HEK293T (cell line): ENCODE data around the gene CRIM1.

ENCODE experiments used
- CTCF ChIA-PET: fragments of 350-600 bp; formaldehyde crosslinking; extraction: SDS; loops from one replicate; lab custom pipeline; 2021; ENCODE audit warnings: antibody characterized with exemption, inconsistent platforms; lab: Yijun Ruan, JAX
- POLR2A ChIA-PET: fragments of 350-600 bp; formaldehyde crosslinking; extraction: SDS; loops from one replicate; lab custom pipeline; 2020; ENCODE audit warnings: antibody characterized with exemption, inconsistent platforms; lab: Yijun Ruan, JAX
- DNase-seq: peaks from one replicate; pipeline ENCODE4 v3.0.0; 2012; ENCODE audit warnings: mixed read lengths; ENCODE audit errors: extremely low spot score
- ARNT ChIP-seq: fragments of 450-650 bp; IDR thresholded peaks from 2 replicates; pipeline ENCODE4 v1.6.1; 2017; ENCODE audit warnings: mild to moderate bottlenecking
- BHLHE40 ChIP-seq: fragments of 450-650 bp; IDR thresholded peaks from 2 replicates; pipeline ENCODE4 v1.6.1; 2016; ENCODE audit warnings: mild to moderate bottlenecking, moderate library complexity, borderline replicate concordance
- CTBP1 ChIP-seq: fragments of 450-650 bp; IDR thresholded peaks from 2 replicates; pipeline ENCODE4 v1.6.1; 2016; ENCODE audit warnings: borderline replicate concordance
- ELF4 ChIP-seq: fragments of 450-650 bp; IDR thresholded peaks from 2 replicates; pipeline ENCODE4 v1.6.1; 2017; ENCODE audit warnings: antibody characterized with exemption
- FOXA1 ChIP-seq: fragments of 450-650 bp; IDR thresholded peaks from 2 replicates; pipeline ENCODE4 v1.6.1; 2016; ENCODE audit warnings: mild to moderate bottlenecking
- FOXK2 ChIP-seq: fragments of 450-650 bp; IDR thresholded peaks from 2 replicates; pipeline ENCODE4 v1.6.1; 2016; ENCODE audit warnings: mild to moderate bottlenecking
- FOXM1 ChIP-seq: fragments of 450-650 bp; IDR thresholded peaks from 2 replicates; pipeline ENCODE4 v1.6.1; 2017; ENCODE audit warnings: mild to moderate bottlenecking, borderline replicate concordance
- HDGF ChIP-seq: fragments of 450-650 bp; IDR thresholded peaks from 2 replicates; pipeline ENCODE4 v1.6.1; 2017; ENCODE audit warnings: antibody characterized with exemption, borderline replicate concordance
- L3MBTL2 ChIP-seq: fragments of 450-650 bp; conservative IDR thresholded peaks from 2 replicates; pipeline ENCODE4 v1.6.1; 2016; ENCODE audit warnings: mild to moderate bottlenecking
- LEF1 ChIP-seq: fragments of 450-650 bp; IDR thresholded peaks from 2 replicates; pipeline ENCODE4 v1.6.1; 2017; ENCODE audit warnings: mild to moderate bottlenecking, borderline replicate concordance
- NFRKB ChIP-seq: fragments of 450-650 bp; IDR thresholded peaks from 2 replicates; pipeline ENCODE4 v1.6.1; 2016; ENCODE audit warnings: mild to moderate bottlenecking, moderate library complexity
- SP1 ChIP-seq: fragments of 450-650 bp; IDR thresholded peaks from 2 replicates; pipeline ENCODE4 v1.6.1; 2017
- SUZ12 ChIP-seq: fragments of 450-650 bp; IDR thresholded peaks from 2 replicates; pipeline ENCODE4 v1.6.1; 2016; ENCODE audit warnings: mild to moderate bottlenecking
- TARDBP ChIP-seq: fragments of 450-650 bp; IDR thresholded peaks from 2 replicates; pipeline ENCODE4 v1.6.1; 2016
- ZNF384 ChIP-seq: fragments of 450-650 bp; IDR thresholded peaks from 2 replicates; pipeline ENCODE4 v1.6.1; 2016
- TF ChIP-seq, protein P1 (sequence below): fragments of 450-650 bp; IDR thresholded peaks from 2 replicates; pipeline ENCODE4 v1.6.1; 2016

CRIM1 gene

DNA sequence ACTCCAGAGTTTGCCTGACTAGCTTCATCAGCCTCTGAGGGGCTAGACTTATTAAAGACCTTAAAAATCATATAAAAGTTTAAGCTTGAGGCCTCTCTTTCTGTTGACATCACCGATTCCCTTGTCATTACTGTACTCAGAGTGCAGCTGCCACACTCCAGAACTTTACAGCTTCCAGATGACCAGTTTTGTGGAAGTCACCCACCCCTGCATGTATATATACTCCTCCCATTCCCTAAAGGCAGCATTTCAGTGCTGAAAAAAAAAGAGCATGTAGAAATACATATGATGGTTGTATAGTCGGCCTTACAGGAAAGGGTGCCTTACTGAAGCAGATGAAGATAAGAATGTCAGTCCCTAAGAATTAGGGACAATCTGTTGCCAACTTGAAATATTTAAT lies 125.1 kb downstream of the CRIM1 start:
- TF ChIP-seq CTBP1: no peak
- no peak for TF ChIP-seq FOXM1
- no peak for TF ChIP-seq SUZ12
- no peak for TF ChIP-seq FOXK2
- no peak for TF ChIP-seq SP1
- no peak for TF ChIP-seq HDGF
- TF ChIP-seq BHLHE40: no peak
- TF ChIP-seq ELF4: no peak
- TF ChIP-seq, protein P1, sequence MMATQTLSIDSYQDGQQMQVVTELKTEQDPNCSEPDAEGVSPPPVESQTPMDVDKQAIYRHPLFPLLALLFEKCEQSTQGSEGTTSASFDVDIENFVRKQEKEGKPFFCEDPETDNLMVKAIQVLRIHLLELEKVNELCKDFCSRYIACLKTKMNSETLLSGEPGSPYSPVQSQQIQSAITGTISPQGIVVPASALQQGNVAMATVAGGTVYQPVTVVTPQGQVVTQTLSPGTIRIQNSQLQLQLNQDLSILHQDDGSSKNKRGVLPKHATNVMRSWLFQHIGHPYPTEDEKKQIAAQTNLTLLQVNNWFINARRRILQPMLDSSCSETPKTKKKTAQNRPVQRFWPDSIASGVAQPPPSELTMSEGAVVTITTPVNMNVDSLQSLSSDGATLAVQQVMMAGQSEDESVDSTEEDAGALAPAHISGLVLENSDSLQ: no peak
- no peak for TF ChIP-seq LEF1
- TF ChIP-seq ARNT: no peak
- TF ChIP-seq L3MBTL2: no peak
- no peak for TF ChIP-seq FOXA1
- TF ChIP-seq TARDBP: no peak
- TF ChIP-seq ZNF384: no peak
- no peak for TF ChIP-seq NFRKB
- POLR2A ChIA-PET: no interaction called here
- no peak for DNase-seq
- CTCF ChIA-PET: no interaction called here

DNA sequence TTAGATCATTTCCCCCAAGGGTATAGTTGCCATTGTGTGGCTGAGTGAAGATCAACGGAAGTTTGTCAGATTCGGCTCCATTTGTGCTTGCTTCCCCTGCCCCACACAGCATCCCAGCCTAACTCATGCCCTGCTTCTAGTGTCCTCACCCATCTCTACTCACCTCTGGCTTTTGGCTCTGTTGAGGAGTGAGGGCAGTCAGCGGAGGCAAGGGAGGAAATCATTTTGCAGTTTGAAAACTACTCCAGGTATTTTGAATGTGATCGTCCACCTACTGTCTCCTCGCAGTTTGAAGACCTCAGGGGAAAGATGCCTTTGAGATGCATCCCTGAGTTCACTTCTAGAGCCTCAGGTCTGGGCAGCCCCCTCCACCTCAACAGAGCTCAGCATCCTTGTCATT lies 126.1 kb downstream of the CRIM1 start:
- POLR2A ChIA-PET: no interaction called here
- no peak for DNase-seq
- CTCF ChIA-PET: no interaction called here
- TF ChIP-seq CTBP1: no peak
- no peak for TF ChIP-seq FOXK2
- no peak for TF ChIP-seq FOXM1
- no peak for TF ChIP-seq SP1
- TF ChIP-seq HDGF: no peak
- no peak for TF ChIP-seq ELF4
- TF ChIP-seq, protein P1: no peak
- no peak for TF ChIP-seq SUZ12

DNA sequence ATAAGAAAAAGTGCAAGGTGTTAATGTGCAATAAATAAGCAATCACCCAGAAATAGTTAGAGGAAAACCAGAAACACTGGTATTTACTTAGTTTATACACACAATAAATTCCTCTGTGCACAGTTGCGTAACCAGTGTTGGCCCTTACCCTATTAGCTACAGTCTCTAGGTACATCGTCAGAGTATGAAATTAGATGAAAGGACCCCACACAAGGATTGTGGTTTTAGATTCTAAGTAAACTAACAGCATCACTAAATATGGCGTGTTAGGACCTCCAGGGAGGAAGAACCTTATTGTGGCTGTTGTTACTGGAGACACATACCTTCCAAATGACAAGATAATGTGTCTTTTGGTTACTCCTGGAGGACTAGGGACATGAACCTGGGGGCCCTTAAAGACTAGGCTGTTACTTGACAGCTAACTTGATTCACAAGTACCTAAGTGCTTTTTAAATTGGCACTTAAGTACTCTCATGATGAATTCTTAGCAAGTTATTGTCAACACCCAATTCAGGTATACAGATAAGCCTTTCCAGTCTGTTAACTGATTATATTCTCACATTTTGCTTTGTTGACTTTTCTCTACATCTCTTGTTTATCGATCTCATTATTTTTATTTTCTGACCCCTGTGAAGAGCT lies 127.1 kb downstream of the CRIM1 start:
- no peak for TF ChIP-seq FOXA1
- TF ChIP-seq ELF4: no peak
- TF ChIP-seq L3MBTL2: no peak
- no peak for TF ChIP-seq TARDBP
- TF ChIP-seq HDGF: no peak
- TF ChIP-seq, protein P1: no peak
- TF ChIP-seq SP1: no peak
- no peak for TF ChIP-seq ARNT
- no peak for TF ChIP-seq CTBP1
- no peak for TF ChIP-seq BHLHE40
- TF ChIP-seq FOXM1: no peak
- TF ChIP-seq NFRKB: no peak
- TF ChIP-seq LEF1: no peak
- no peak for TF ChIP-seq ZNF384
- no peak for DNase-seq
- ChIA-PET POLR2A (no interaction called here), CTCF (no interaction called here)

DNA sequence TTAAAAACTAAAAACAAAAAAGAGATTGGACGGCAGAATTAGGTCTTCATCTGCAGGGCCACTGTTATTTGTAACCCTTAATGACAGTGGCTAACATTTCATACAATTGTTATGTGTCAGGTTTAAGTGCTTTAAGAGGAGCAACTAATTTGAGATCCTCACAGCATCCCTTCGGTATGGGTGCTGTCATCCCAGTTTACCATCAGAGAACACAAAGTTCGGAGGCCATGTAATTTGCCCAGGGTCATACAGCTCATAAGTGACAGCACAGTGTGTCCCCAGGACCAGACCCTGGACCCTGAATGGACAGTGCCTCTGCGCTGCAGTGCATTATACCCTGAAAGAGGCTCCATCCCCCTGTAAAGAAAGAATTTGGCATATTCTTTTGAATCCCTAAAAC lies 127.7 kb downstream of the CRIM1 start:
- ChIA-PET CTCF (no interaction called here), POLR2A (no interaction called here)
- TF ChIP-seq BHLHE40 (no peak), FOXA1 (no peak), LEF1 (no peak), CTBP1 (no peak), ELF4 (no peak), ARNT (no peak), FOXM1 (no peak), SUZ12 (no peak), NFRKB (no peak)
- DNase-seq: no peak

DNA sequence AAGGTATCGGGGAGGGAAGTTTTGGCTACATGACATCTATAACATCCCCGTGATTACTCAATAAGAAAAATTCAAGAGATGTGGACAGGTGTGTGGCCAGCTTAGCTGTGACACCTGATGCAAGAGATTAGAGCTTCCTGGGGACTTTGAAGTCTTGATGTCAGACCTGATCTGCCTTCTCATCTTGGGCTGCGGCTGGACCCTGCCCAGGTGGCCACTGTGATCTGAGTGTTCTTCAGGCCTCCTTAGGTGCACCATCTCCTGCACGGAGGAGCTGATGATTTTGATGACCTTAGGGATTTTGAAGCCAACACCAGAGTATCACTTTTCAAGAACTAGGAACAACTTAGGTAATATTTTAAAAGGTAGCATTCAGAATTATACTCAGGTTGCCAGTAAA lies 128.9 kb downstream of the CRIM1 start:
- no peak for TF ChIP-seq SP1
- CTCF ChIA-PET: interaction anchor here (1.2 kb wide), 1 partner anchor 23 kb away, joined by 5 read pairs; no protein-coding TSS in a partner anchor
- DNase-seq: no peak
- POLR2A ChIA-PET: no interaction called here

DNA sequence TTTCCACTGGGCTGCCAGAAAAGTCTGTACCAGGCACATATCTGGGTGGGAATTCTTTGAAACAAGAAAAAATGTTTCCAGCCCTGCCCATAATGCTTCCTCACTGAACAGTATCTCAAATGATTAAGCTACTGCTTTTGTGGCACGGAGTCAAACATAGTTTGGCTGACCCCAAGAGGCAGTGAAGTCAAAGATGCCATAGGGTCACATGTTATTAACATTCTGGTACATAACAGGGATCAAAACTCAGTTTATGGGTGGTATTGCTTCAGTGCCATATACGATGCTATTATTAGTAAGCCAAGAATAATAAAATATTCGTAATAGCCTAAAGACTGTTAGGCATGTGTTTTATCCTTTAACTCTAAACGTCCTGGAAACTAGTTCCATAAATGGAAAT lies 129.9 kb downstream of the CRIM1 start:
- CTCF ChIA-PET: interaction anchor here (1.2 kb wide), 1 partner anchor 22 kb away, joined by 5 read pairs; no protein-coding TSS in a partner anchor
- POLR2A ChIA-PET: no interaction called here
- no peak for TF ChIP-seq FOXK2
- no peak for TF ChIP-seq TARDBP
- TF ChIP-seq, protein P1: no peak
- no peak for TF ChIP-seq ELF4
- no peak for TF ChIP-seq ZNF384
- TF ChIP-seq HDGF: no peak
- TF ChIP-seq BHLHE40: no peak
- no peak for TF ChIP-seq FOXA1
- no peak for TF ChIP-seq SUZ12
- TF ChIP-seq CTBP1: no peak
- no peak for TF ChIP-seq SP1
- no peak for TF ChIP-seq FOXM1
- no peak for DNase-seq
